GM20000 (cell line): ENCODE results near the gene KCNK3.

ENCODE experiments used
- DNase-seq: peaks from one replicate; pipeline ENCODE4 v3.0.0; 2012; ENCODE audit warnings: low spot score
- TF ChIP-seq, protein P1 (sequence below): IDR thresholded peaks from 2 replicates; pipeline ENCODE4 v1.5.1; 2012; ENCODE audit warnings: mild to moderate bottlenecking, control low read depth; ENCODE audit errors: extremely low read depth, missing control alignments

The KCNK3 gene

GRCh38 chr2:26735883-26736588 is 43.5 kb downstream of the KCNK3 start:
- TF ChIP-seq, protein P1, sequence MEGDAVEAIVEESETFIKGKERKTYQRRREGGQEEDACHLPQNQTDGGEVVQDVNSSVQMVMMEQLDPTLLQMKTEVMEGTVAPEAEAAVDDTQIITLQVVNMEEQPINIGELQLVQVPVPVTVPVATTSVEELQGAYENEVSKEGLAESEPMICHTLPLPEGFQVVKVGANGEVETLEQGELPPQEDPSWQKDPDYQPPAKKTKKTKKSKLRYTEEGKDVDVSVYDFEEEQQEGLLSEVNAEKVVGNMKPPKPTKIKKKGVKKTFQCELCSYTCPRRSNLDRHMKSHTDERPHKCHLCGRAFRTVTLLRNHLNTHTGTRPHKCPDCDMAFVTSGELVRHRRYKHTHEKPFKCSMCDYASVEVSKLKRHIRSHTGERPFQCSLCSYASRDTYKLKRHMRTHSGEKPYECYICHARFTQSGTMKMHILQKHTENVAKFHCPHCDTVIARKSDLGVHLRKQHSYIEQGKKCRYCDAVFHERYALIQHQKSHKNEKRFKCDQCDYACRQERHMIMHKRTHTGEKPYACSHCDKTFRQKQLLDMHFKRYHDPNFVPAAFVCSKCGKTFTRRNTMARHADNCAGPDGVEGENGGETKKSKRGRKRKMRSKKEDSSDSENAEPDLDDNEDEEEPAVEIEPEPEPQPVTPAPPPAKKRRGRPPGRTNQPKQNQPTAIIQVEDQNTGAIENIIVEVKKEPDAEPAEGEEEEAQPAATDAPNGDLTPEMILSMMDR: no peak
- DNase-seq: no peak

DNA sequence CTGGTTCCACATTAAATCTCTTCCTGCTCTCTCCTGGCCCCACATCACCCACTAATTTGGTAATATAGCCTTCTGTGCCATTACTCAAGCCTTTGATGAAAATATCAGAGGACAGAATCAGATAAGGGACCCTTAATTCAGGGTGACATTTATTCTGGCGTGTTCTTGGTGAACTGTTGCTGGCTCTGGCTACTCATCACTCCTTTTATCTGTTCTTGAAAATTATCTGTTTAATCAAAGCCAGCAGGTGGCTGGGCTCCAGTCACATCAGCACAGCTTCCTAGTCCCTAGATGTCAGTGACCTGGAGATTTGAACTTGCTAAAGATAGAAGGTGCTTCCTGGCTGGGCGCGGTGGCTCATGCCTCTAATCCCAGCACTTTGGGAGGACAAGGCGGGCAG is 44.7 kb downstream of the KCNK3 start:
- TF ChIP-seq, protein P1: no peak
- DNase-seq: no peak

DNA sequence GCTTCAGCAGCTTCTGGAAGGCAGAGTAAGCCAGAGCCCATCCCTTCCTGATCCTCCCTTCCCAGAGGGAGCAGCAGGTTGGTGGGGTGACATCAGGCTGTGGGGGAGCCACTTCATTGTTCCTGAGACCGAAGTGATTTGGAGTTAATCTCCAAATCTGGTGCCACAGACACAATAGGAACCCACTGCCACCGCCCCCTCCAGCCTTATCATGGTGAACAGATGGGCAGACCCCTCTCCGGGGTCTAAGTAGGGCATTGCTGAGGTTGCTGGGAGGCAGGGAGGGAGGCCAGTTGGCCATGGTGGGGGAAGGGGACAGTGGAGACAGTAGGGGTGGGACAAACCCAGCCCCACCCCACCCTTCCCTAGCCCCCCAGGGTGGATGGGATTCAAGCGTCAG is 46.0 kb downstream of the KCNK3 start:
- DNase-seq: no peak
- TF ChIP-seq, protein P1: no peak

GRCh38 chr2:26739514-26739913 is 47.0 kb downstream of the KCNK3 start:
- TF ChIP-seq, protein P1: no peak
- no peak for DNase-seq

DNA sequence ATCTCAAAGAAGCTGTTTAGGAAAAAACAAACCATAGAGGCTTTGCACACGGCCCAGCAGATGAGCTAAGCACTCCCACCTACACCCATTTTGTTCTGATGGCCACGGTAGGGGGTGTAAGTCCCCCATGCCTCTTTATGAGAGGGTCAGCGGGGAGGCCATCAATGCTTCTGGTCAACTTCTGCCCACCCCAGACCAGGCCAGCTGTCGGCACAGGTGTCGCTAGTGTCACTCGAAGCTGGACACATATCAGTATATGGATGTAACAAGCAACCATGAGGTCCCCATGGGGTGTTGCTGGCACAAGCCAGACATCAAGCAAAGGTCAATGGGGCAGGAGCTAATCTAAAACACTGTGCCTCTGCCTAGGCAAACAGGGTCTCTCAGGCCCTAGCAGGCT is 47.8 kb downstream of the KCNK3 start:
- TF ChIP-seq, protein P1: no peak
- no peak for DNase-seq

GRCh38 chr2:26740890-26741302 is 48.4 kb downstream of the KCNK3 start:
- TF ChIP-seq, protein P1: no peak
- no peak for DNase-seq

DNA sequence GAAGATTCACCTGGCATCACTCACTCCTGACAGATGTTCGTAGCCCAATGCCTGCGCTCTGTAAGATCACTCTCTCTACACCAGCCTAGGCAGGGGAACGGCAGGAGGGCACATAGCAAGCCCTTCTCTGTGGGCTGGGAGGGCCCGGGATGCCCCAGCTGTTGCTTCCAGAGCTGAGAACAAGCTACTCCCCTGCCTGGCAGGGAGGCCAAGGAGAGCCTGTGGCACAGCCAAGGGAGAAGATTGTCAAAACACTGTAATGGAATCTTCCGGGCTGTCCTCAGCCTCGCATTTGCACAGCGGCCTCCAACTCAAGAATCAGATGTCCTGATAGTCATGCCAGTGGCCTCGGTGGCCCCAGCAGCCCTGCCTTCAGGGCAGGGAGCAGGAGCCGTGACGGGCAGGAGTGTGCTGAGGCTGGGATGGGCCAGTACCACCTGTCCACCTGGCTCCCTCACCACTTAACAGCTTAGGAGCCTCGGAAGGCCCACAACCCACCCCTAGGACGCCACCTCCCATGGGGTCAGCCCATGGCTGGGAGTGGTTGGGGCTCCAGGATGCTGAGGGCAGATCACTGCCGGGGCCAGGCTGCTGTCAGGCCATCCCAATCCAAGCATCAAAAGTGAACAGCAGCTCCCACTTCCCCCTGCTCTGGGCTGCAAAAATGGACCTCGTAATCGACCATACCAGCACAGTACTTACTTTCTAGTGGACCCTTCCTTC is 49.7 kb downstream of the KCNK3 start:
- no peak for DNase-seq
- TF ChIP-seq, protein P1: no peak
